ENCODE results near the gene DENND4C.
"Not testable (repeated sequence)": the region's sequence is repeated elsewhere in the genome, so short reads cannot be mapped to it uniquely, and the experiment has no call there.

The DENND4C gene

GRCh38 chr9:19230355-19231125, at the start of gene DENND4C:
TSS of gene DENND4C (plus strand) at chr9:19230693. CDS start at chr9:19276175, 45,482 bp downstream.
- in situ Hi-C loops (cut with HindIII; ENCODE audit: low sequenced_read_pairs): loop anchor here (5.0 kb wide), 1 partner anchor 103 kb away; the partner anchor contains the start of gene PLIN2

GRCh38 chr9:19180991-19181390, 49.5 kb upstream of the DENND4C start:
- in situ Hi-C loops (cut with HindIII; ENCODE audit: low sequenced_read_pairs): no loop called here

GRCh38 chr9:19181561-19181960, 48.9 kb upstream of the DENND4C start:
- in situ Hi-C loops (cut with HindIII; ENCODE audit: low sequenced_read_pairs): no loop called here

GRCh38 chr9:19184144-19184917, 46.2 kb upstream of the DENND4C start:
- in situ Hi-C loops (cut with HindIII; ENCODE audit: low sequenced_read_pairs): no loop called here

GRCh38 chr9:19185191-19185590, 45.3 kb upstream of the DENND4C start:
- in situ Hi-C loops (cut with HindIII; ENCODE audit: low sequenced_read_pairs): no loop called here

GRCh38 chr9:19186232-19186631, 44.3 kb upstream of the DENND4C start:
- in situ Hi-C loops (cut with HindIII; ENCODE audit: low sequenced_read_pairs): no loop called here

- in situ Hi-C loops (cut with HindIII; ENCODE audit: low sequenced_read_pairs): no loop called here
Observed at GRCh38 chr9:19188771-19189170, 41.7 kb upstream of the DENND4C start.

- in situ Hi-C loops (cut with HindIII; ENCODE audit: low sequenced_read_pairs): no loop called here
Observed at GRCh38 chr9:19192202-19193028, 38.1 kb upstream of the DENND4C start.

- in situ Hi-C loops (cut with HindIII; ENCODE audit: low sequenced_read_pairs): no loop called here
Observed at GRCh38 chr9:19193029-19193324, 37.5 kb upstream of the DENND4C start.

GRCh38 chr9:19193358-19193973, 37.0 kb upstream of the DENND4C start:
- in situ Hi-C loops (cut with HindIII; ENCODE audit: low sequenced_read_pairs): not testable (repeated sequence)

GRCh38 chr9:19198406-19198805, 32.1 kb upstream of the DENND4C start:
- in situ Hi-C loops (cut with HindIII; ENCODE audit: low sequenced_read_pairs): no loop called here

- in situ Hi-C loops (cut with HindIII; ENCODE audit: low sequenced_read_pairs): no loop called here
Observed at GRCh38 chr9:19199012-19199411, 31.5 kb upstream of the DENND4C start.

GRCh38 chr9:19200229-19200628, 30.3 kb upstream of the DENND4C start:
- in situ Hi-C loops (cut with HindIII; ENCODE audit: low sequenced_read_pairs): no loop called here

- in situ Hi-C loops (cut with HindIII; ENCODE audit: low sequenced_read_pairs): no loop called here
Observed at GRCh38 chr9:19201899-19202891, 28.3 kb upstream of the DENND4C start.

GRCh38 chr9:19203058-19203457, 27.4 kb upstream of the DENND4C start:
- in situ Hi-C loops (cut with HindIII; ENCODE audit: low sequenced_read_pairs): no loop called here

GRCh38 chr9:19208653-19209052, 21.8 kb upstream of the DENND4C start:
- in situ Hi-C loops (cut with HindIII; ENCODE audit: low sequenced_read_pairs): loop anchor here (5.0 kb wide), 1 partner anchor 89 kb away; no protein-coding TSS in a partner anchor

- in situ Hi-C loops (cut with HindIII; ENCODE audit: low sequenced_read_pairs): loop anchor here (5.0 kb wide), 1 partner anchor 88 kb away; no protein-coding TSS in a partner anchor
Observed at GRCh38 chr9:19209188-19209587, 21.3 kb upstream of the DENND4C start.

- in situ Hi-C loops (cut with HindIII; ENCODE audit: low sequenced_read_pairs): no loop called here
Observed at GRCh38 chr9:19213823-19214222, 16.7 kb upstream of the DENND4C start.

GRCh38 chr9:19216466-19216865, 14.0 kb upstream of the DENND4C start:
- in situ Hi-C loops (cut with HindIII; ENCODE audit: low sequenced_read_pairs): no loop called here

- in situ Hi-C loops (cut with HindIII; ENCODE audit: low sequenced_read_pairs): no loop called here
Observed at GRCh38 chr9:19221326-19221725, 9.2 kb upstream of the DENND4C start.

All from endothelial cell of hepatic sinusoid (primary cell).